PC-9 (cell line): ENCODE data around the gene CFAP53. TPM values are rescaled to one million over a fixed set of nuclear protein-coding genes. Genes with fewer than 3 reads are reported as not detected.

Source experiments
- BruUV-seq: library from RNA; stranded (reverse); fragments of 400-500 nt; replicated peaks from 2 replicates; lab custom pipeline; 2021; lab: Mats Ljungman, UMichigan
- CTCF ChIA-PET: fragments of 300-600 bp; sonication (Branson Sonifier 250); formaldehyde crosslinking; loops from one replicate; lab custom pipeline; 2022; ENCODE audit warnings: antibody characterized with exemption; lab: Charles Lee
- POLR2A ChIA-PET: fragments of 300-600 bp; sonication (Branson Sonifier 250); formaldehyde crosslinking; loops from one replicate; lab custom pipeline; 2022; ENCODE audit warnings: antibody characterized with exemption; ENCODE audit not compliant: unreplicated experiment; lab: Charles Lee
- DNase-seq, 2 experiments: peaks; one replicate each; pipeline versions ENCODE4 v3.0.0 to v3.0.0-alpha.2; 2015 to 2022; ENCODE audit warnings: mixed read lengths in 1 of 2
- H2AFZ ChIP-seq: fragments of 200-600 bp; sonication (generic); 2 replicates; pipeline ENCODE4 v1.8.1; 2017; ENCODE audit warnings: antibody characterized with exemption
- H3F3A ChIP-seq: fragments of 200-600 bp; sonication (generic); 2 replicates; pipeline ENCODE4 v1.8.1; 2017; ENCODE audit warnings: antibody characterized with exemption, mild to moderate bottlenecking, low read depth; ENCODE audit not compliant: insufficient read depth
- H3K27ac ChIP-seq: fragments of 200-600 bp; sonication (generic); 2 replicates; pipeline ENCODE4 v1.6.1; 2016; ENCODE audit warnings: mixed run types
- H3K27me3 ChIP-seq: fragments of 200-600 bp; sonication (generic); 2 replicates; pipeline ENCODE4 v1.6.1; 2016; ENCODE audit warnings: low read depth, mixed run types; ENCODE audit not compliant: insufficient read depth
- H3K36me3 ChIP-seq: fragments of 200-600 bp; sonication (generic); 2 replicates; pipeline ENCODE4 v1.6.1; 2016; ENCODE audit warnings: low read depth, mixed run types
- H3K4me1 ChIP-seq: fragments of 200-600 bp; sonication (generic); replicated peaks from 2 replicates; pipeline ENCODE4 v1.6.1; 2016; ENCODE audit warnings: mixed run types; ENCODE audit not compliant: insufficient read depth
- H3K4me2 ChIP-seq: fragments of 200-600 bp; sonication (generic); 2 replicates; pipeline ENCODE4 v1.6.1; 2017; ENCODE audit warnings: mixed run types
- H3K4me3 ChIP-seq: fragments of 200-600 bp; sonication (generic); 2 replicates; pipeline ENCODE4 v1.6.1; 2016; ENCODE audit warnings: mixed run types
- H3K79me2 ChIP-seq: fragments of 200-600 bp; sonication (generic); 2 replicates; pipeline ENCODE4 v1.6.1; 2017; ENCODE audit warnings: low read depth, mixed run types
- H3K9me2 ChIP-seq: fragments of 200-600 bp; sonication (generic); 2 replicates; pipeline ENCODE4 v1.8.1; 2017; ENCODE audit warnings: mild to moderate bottlenecking; ENCODE audit not compliant: insufficient read depth
- H3K9me3 ChIP-seq: fragments of 200-600 bp; sonication (generic); 2 replicates; pipeline ENCODE4 v1.8.1; 2016; ENCODE audit warnings: low read depth; ENCODE audit not compliant: insufficient read depth
- H4K20me1 ChIP-seq: fragments of 200-600 bp; sonication (generic); 2 replicates; pipeline ENCODE4 v1.8.1; 2017; ENCODE audit not compliant: insufficient read depth
- EZH2 ChIP-seq: fragments of 200-600 bp; sonication (generic); IDR thresholded peaks from 2 replicates; pipeline ENCODE4 v1.8.0; 2017; ENCODE audit warnings: antibody characterized with exemption, low read depth
- intact Hi-C: fragments of 100-400 bp; cut with micrococcal nuclease; formaldehyde crosslinking; loops from one replicate; pipeline ENCODE4 v1.10.0; 2022; ENCODE audit not compliant: unreplicated experiment
- total RNA-seq: library from RNA; stranded (reverse); gene quantifications from 2 replicates; pipeline ENCODE4 v1.2.3, GENCODE V29; 2021
- TF ChIP-seq, protein P1 (sequence below): fragments of 200-600 bp; sonication (generic); conservative IDR thresholded peaks from 2 replicates; pipeline ENCODE4 v1.6.1; 2017; ENCODE audit warnings: mixed run types, antibody characterized with exemption, mild to moderate bottlenecking, moderate library complexity

CFAP53 gene
- total RNA-seq, 1 experiment from 2014 or later: 2.1 TPM

DNA sequence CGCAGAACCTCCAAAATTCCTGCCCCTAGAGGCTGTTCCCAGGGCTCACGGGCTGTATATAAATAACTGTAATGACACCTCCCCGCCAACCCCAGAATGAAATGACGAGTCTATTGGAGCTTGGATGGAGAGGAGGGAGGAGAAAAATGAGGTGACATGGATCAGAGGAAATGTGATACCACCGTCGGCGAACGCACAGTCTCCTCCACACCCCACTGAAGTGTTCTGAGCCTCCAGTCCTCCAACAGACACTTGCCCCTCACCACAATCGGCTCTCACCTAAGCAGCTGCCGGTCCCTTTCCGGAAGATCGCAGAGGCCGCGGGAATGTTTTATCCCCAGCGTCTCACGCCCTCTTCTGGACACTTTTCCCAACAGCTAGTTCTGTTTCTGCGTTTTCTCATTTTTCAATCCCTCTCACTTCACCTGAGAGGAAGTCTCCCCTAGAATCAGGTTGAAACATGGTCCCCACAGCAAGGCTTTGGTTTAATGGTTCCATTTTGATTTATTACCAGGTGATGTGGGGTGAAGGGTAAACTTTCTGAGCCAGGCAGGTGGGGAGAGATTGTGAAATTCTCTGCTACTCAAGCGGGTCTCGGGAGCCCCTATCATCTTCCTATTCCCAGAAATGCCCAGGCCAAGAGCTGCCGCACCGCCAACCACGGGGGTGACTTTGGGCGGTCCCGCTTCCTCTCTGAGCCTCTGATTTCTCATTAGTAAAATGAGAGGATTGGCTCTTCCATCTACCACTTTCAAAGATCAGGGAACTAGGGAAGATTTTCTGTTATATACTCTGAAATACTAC lies 62.3 kb downstream of the CFAP53 start:
- peak overlapping the region; percentile 19; the same call in 1 of the 2 replicates for H3K4me3 ChIP-seq

DNA sequence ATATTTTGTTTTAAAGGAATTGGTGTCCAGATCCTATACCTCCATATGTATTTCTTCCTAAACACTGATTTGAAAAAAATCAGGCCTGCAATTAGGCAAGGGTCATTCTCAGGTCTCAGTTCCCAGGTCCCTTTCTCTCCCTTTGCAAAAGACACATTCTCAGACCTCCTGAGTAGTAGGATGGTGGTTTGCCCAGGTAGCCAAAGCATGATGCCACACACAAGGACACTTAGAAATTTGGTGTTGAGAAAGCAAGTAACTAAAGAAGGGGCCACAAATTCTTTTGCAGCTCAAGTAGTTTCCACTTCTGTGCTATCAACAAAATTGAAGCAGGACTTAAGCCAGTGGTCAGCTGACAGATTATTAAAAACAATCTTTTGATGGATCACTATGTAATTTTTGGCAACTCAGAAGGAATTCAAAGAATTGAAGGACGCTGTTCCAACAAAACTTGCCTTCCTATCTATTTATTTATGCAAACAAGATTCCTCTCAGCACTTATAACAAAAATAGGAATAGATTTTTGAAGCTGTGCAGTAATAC lies 64.7 kb downstream of the CFAP53 start:
- H3K4me1 ChIP-seq: no peaks in the 10 kb centered on the region
- H3K27ac ChIP-seq: no peak overlapping the region
- H3K36me3 ChIP-seq: no peaks in the 10 kb centered on the region
- no peaks in the 10 kb centered on the region for H3K27me3 ChIP-seq
- no peak for DNase-seq
- H3F3A ChIP-seq: no peaks in the 10 kb centered on the region
- ChIA-PET POLR2A (no interaction called here), CTCF (no interaction called here)
- BruUV-seq: no TSS peak
- no peak overlapping the region for H3K4me2 ChIP-seq
- no peak for TF ChIP-seq EZH2
- TF ChIP-seq, protein P1, sequence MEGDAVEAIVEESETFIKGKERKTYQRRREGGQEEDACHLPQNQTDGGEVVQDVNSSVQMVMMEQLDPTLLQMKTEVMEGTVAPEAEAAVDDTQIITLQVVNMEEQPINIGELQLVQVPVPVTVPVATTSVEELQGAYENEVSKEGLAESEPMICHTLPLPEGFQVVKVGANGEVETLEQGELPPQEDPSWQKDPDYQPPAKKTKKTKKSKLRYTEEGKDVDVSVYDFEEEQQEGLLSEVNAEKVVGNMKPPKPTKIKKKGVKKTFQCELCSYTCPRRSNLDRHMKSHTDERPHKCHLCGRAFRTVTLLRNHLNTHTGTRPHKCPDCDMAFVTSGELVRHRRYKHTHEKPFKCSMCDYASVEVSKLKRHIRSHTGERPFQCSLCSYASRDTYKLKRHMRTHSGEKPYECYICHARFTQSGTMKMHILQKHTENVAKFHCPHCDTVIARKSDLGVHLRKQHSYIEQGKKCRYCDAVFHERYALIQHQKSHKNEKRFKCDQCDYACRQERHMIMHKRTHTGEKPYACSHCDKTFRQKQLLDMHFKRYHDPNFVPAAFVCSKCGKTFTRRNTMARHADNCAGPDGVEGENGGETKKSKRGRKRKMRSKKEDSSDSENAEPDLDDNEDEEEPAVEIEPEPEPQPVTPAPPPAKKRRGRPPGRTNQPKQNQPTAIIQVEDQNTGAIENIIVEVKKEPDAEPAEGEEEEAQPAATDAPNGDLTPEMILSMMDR: no peak
- no peaks in the 10 kb centered on the region for H3K79me2 ChIP-seq
- H3K4me3 ChIP-seq: no peak overlapping the region
- H3K9me2 ChIP-seq: no peaks in the 10 kb centered on the region
- no peaks in the 10 kb centered on the region for H3K9me3 ChIP-seq
- no peak overlapping the region for H2AFZ ChIP-seq
- no peaks in the 10 kb centered on the region for H4K20me1 ChIP-seq
- intact Hi-C loops: loop anchor here (10.0 kb wide), 1 partner anchor 317 kb away; no protein-coding TSS in a partner anchor

More for the DNA sequence above, 62.3 kb downstream of the CFAP53 start:
- no peaks in the 10 kb centered on the region for H3F3A ChIP-seq
- peak overlapping the region; percentile 50; the same call in 1 of the 2 replicates for H2AFZ ChIP-seq
- CTCF ChIA-PET: interaction anchor here (0.6 to 1.5 kb wide), 2 partner anchors 197 to 346 kb away, joined by 3 to 5 read pairs; no protein-coding TSS in a partner anchor
- DNase-seq: peak in 1 of 2 experiments; percentile 37
- H3K79me2 ChIP-seq: no peaks in the 10 kb centered on the region
- H3K36me3 ChIP-seq: no peaks in the 10 kb centered on the region
- no peaks in the 10 kb centered on the region for H3K9me3 ChIP-seq
- TF ChIP-seq, protein P1: peak; percentile 75
- no peak for TF ChIP-seq EZH2
- H3K27ac ChIP-seq: no peak overlapping the region
- POLR2A ChIA-PET: no interaction called here
- no peaks in the 10 kb centered on the region for H3K4me1 ChIP-seq
- H3K4me2 ChIP-seq: peak overlapping the region; percentile 68
- no peaks in the 10 kb centered on the region for H4K20me1 ChIP-seq
- intact Hi-C loops: loop anchor here (10.0 kb wide), 1 partner anchor 319 kb away; no protein-coding TSS in a partner anchor
- H3K9me2 ChIP-seq: no peaks in the 10 kb centered on the region
- BruUV-seq: no TSS peak
- no peaks in the 10 kb centered on the region for H3K27me3 ChIP-seq

DNA sequence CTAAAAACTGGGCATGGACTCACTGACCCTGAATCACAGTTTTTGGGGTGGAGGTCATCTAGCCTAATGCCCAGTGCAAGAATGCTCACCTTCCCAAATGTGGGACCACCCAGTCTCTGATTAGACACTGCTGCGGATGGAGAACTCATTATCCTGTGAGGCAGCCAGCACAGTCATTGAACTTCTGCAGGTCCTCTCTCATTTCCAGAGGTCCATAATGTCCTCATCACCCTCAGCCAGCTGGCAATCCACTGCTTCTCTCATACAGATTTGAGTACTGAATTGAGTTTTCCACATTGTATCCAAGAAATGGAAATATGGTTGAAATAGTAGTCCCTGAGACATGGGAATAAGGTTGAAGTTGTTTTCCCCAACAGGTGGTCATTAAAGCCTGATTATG lies 66.4 kb downstream of the CFAP53 start:
- BruUV-seq: no TSS peak
- H3K27me3 ChIP-seq: no peaks in the 10 kb centered on the region
- TF ChIP-seq EZH2: no peak
- TF ChIP-seq, protein P1: no peak
- no peak overlapping the region for H3K4me2 ChIP-seq
- no peak overlapping the region for H3K27ac ChIP-seq
- no peaks in the 10 kb centered on the region for H3K36me3 ChIP-seq
- no peak for DNase-seq
- no peak overlapping the region for H3K4me3 ChIP-seq
- no peaks in the 10 kb centered on the region; the same call in 1 of the 2 replicates for H3K4me1 ChIP-seq
- H3K9me3 ChIP-seq: no peaks in the 10 kb centered on the region
- POLR2A ChIA-PET: no interaction called here
- H3F3A ChIP-seq: no peaks in the 10 kb centered on the region
- intact Hi-C loops: loop anchor here (10.0 kb wide), 2 partner anchors 85 to 315 kb away; no protein-coding TSS in a partner anchor
- H3K79me2 ChIP-seq: no peaks in the 10 kb centered on the region
- H3K9me2 ChIP-seq: no peaks in the 10 kb centered on the region
- no peaks in the 10 kb centered on the region for H4K20me1 ChIP-seq
- CTCF ChIA-PET: no interaction called here
- no peak overlapping the region for H2AFZ ChIP-seq
